NCI-H146 treated with DMSO at 0.1 percent for 48 hours (cell line): ENCODE measurements around the gene ZNF618.

Source experiments
- DNase-seq: peaks from one replicate; lab custom pipeline; 2025; ENCODE audit not compliant: unreplicated experiment; lab: John Stamatoyannopoulos, UW

Gene ZNF618

GRCh38 chr9:114014044-114014443, 137.9 kb downstream of the ZNF618 start:
- no peak for DNase-seq

GRCh38 chr9:114015607-114016006, 139.5 kb downstream of the ZNF618 start:
- no peak for DNase-seq

- DNase-seq = no peak
Observed at GRCh38 chr9:114016101-114016500, 140.0 kb downstream of the ZNF618 start.

- DNase-seq = no peak
Observed at GRCh38 chr9:114016629-114017423, 140.7 kb downstream of the ZNF618 start.

GRCh38 chr9:114017741-114018715, 141.9 kb downstream of the ZNF618 start:
- no peak for DNase-seq

- no peak for DNase-seq
Observed at GRCh38 chr9:114021578-114021977, 145.5 kb downstream of the ZNF618 start.

GRCh38 chr9:114023961-114024360, 147.9 kb downstream of the ZNF618 start:
- DNase-seq = no peak

GRCh38 chr9:114025196-114025753, 149.2 kb downstream of the ZNF618 start:
- no peak for DNase-seq

GRCh38 chr9:114025760-114026159, 149.7 kb downstream of the ZNF618 start:
- DNase-seq = no peak

- DNase-seq = no peak
Observed at GRCh38 chr9:114026335-114026734, 150.2 kb downstream of the ZNF618 start.

- no peak for DNase-seq
Observed at GRCh38 chr9:114027159-114027862, 151.2 kb downstream of the ZNF618 start.

GRCh38 chr9:114027863-114028465, 151.9 kb downstream of the ZNF618 start:
- no peak for DNase-seq

GRCh38 chr9:114028646-114029045, 152.5 kb downstream of the ZNF618 start:
- no peak for DNase-seq

GRCh38 chr9:114029311-114030170, 153.4 kb downstream of the ZNF618 start:
- DNase-seq = no peak

GRCh38 chr9:114030364-114030763, 154.3 kb downstream of the ZNF618 start:
- no peak for DNase-seq

- no peak for DNase-seq
Observed at GRCh38 chr9:114031037-114031630, 155.0 kb downstream of the ZNF618 start.

GRCh38 chr9:114031948-114032840, 156.1 kb downstream of the ZNF618 start:
- no peak for DNase-seq

- DNase-seq = no peak
Observed at GRCh38 chr9:114033397-114034103, 157.4 kb downstream of the ZNF618 start.
